CD4-positive, alpha-beta memory T cell (primary cell): Measurements from ENCODE around the gene RNFT2. TPM values are rescaled to one million over a fixed set of nuclear protein-coding genes. Genes with fewer than 3 reads are reported as not detected.

Experiments
- CTCF ChIA-PET: fragments of 350-600 bp; sonication (Branson Sonifier 250); formaldehyde crosslinking; loops from one replicate; lab custom pipeline; 2021; ENCODE audit warnings: inconsistent platforms; ENCODE audit not compliant: partially characterized antibody; lab: Charles Lee
- POLR2A ChIA-PET: fragments of 350-600 bp; sonication (Branson Sonifier 250); formaldehyde crosslinking; loops from one replicate; lab custom pipeline; 2021; ENCODE audit not compliant: partially characterized antibody; lab: Charles Lee
- DNase-seq, 5 donors: peaks; one replicate each; pipeline versions ENCODE4 v3.0.0 to v3.0.0-alpha.2; 2020 to 2022; ENCODE audit warnings: mixed read lengths in 1 of 5
- H3K27ac ChIP-seq: one replicate; pipeline ENCODE4 v1.7.0; 2013; ENCODE audit warnings: low read depth, low read length
- H3K27me3 ChIP-seq: 2 replicates; pipeline ENCODE4 v1.7.0; 2013; ENCODE audit warnings: mild to moderate bottlenecking, low read length, moderate library complexity; ENCODE audit not compliant: insufficient read depth
- H3K36me3 ChIP-seq: 2 replicates; pipeline ENCODE4 v1.7.0; 2013; ENCODE audit warnings: mild to moderate bottlenecking, low read length, moderate library complexity; ENCODE audit not compliant: insufficient read depth
- H3K4me1 ChIP-seq: 2 replicates; pipeline ENCODE4 v1.7.0; 2013; ENCODE audit warnings: mild to moderate bottlenecking, low read length, moderate library complexity; ENCODE audit not compliant: insufficient read depth
- H3K4me3 ChIP-seq, 2 donors: one replicate each; pipeline ENCODE4 v1.7.0; 2013; ENCODE audit warnings: low read length in 2 of 2, mild to moderate bottlenecking in 1 of 2
- H3K9me3 ChIP-seq, 2 donors: one replicate each; pipeline ENCODE4 v1.7.0; 2013; ENCODE audit warnings: low read length in 2 of 2, control low read depth in 1 of 2; ENCODE audit not compliant: control insufficient read depth in 1 of 2
- H3K27ac Mint-ChIP-seq, 7 donors: one replicate each; pipeline ENCODE4 v1.8.0; 2020 to 2021; ENCODE audit warnings: mixed read lengths in 7 of 7, mild to moderate bottlenecking in 6 of 7, inconsistent platforms in 3 of 7, moderate library complexity in 3 of 7
- H3K27me3 Mint-ChIP-seq, 2 donors: one replicate each; pipeline ENCODE4 v1.8.0; 2020 to 2021; ENCODE audit warnings: mixed read lengths in 2 of 2
- H3K36me3 Mint-ChIP-seq, 2 donors: one replicate each; pipeline ENCODE4 v1.8.0; 2020 to 2021; ENCODE audit warnings: mixed read lengths in 2 of 2, inconsistent platforms in 1 of 2, mild to moderate bottlenecking in 1 of 2
- H3K4me1 Mint-ChIP-seq, 4 donors: one replicate each; pipeline ENCODE4 v1.8.0; 2020 to 2021; ENCODE audit warnings: mixed read lengths in 4 of 4, mild to moderate bottlenecking in 1 of 4
- H3K4me3 Mint-ChIP-seq, 8 donors: one replicate each; pipeline ENCODE4 v1.8.0; 2020 to 2021; ENCODE audit warnings: mixed read lengths in 8 of 8, mild to moderate bottlenecking in 7 of 8, moderate library complexity in 6 of 8, inconsistent platforms in 3 of 8
- H3K9me3 Mint-ChIP-seq, 8 donors: one replicate each; pipeline ENCODE4 v1.8.0; 2020 to 2021; ENCODE audit warnings: mixed read lengths in 8 of 8, mild to moderate bottlenecking in 5 of 8, inconsistent platforms in 3 of 8, moderate library complexity in 1 of 8
- intact Hi-C: fragments of 100-400 bp; cut with micrococcal nuclease; formaldehyde crosslinking; loops from one replicate; pipeline ENCODE4 v1.15.1; 2023
- polyA plus RNA-seq, 2 donors: library from polyadenylated mRNA; unstranded; fragments of 300-500 nt; fragmentation: Illumina TruSeq; gene quantifications; one replicate each; pipeline ENCODE4 v1.2.3, GENCODE V29; 2021
- total RNA-seq, 2 experiments: library from RNA; stranded (reverse); gene quantifications; one replicate each; pipeline ENCODE4 v1.2.3, GENCODE V29; 2021

Gene RNFT2
- total and polyA plus RNA-seq, 4 experiments from 2014 or later: 0.88 to 5.9 (median 3.1) TPM

DNA sequence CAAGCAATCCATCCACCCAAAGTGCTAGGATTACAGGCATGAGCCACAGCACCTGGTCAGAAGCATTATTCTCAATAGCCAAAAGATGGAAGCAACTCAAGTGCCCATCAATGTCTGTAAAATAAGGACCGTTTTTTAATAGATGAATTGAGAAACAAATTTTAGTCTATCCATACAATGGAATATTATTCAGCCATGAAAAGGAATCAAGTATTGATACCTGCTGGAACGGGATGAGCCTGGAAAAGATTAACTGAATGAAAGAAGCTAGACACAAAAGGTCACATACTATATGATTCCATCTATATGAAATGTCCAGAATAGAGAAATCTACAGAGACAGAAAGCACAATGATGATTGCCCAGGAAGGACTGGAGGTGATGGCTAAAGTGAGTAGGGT lies 163.5 kb downstream of the RNFT2 start:
- H3K9me3 Mint-ChIP-seq: peaks cover 0 to 8% (median 0%) of the 10 kb centered on the region in 8 donors
- no peak overlapping the region for H3K27ac Mint-ChIP-seq
- no peaks in the 10 kb centered on the region for H3K4me1 Mint-ChIP-seq
- Histone ChIP-seq H3K27me3 (no peaks in the 10 kb centered on the region), H3K36me3 (no peaks in the 10 kb centered on the region), H3K9me3 (no peaks in the 10 kb centered on the region), H3K27ac (no peak overlapping the region), H3K4me3 (no peak overlapping the region), H3K4me1 (no peaks in the 10 kb centered on the region)
- intact Hi-C loops: no loop called here
- DNase-seq: no peak
- ChIA-PET CTCF (no interaction called here), POLR2A (no interaction called here)
- no peaks in the 10 kb centered on the region for H3K36me3 Mint-ChIP-seq
- peaks cover 14 to 18% of the 10 kb centered on the region in 2 donors for H3K27me3 Mint-ChIP-seq
- no peak overlapping the region for H3K4me3 Mint-ChIP-seq

Other genes with a start within 250 kb of the RNFT2 start
- 1 to 10 TPM; 1.7 to 2.9 TPM for gene MAP1LC3B2, start 178.9 kb upstream of the RNFT2 start, total RNA-seq
- 1 to 10 TPM; 4.4 to 6.8 TPM for gene MAP1LC3B2, start 178.9 kb upstream of the RNFT2 start, polyA plus RNA-seq
- 10 to 100 TPM; 26.5 to 28.1 TPM for gene SPRING1, start 246 bp upstream of the RNFT2 start, total RNA-seq
- gene SPRING1, start 246 bp upstream of the RNFT2 start, polyA plus RNA-seq: 10 to 100 TPM; 18.2 to 24.7 TPM
- gene HRK, start 143.1 kb downstream of the RNFT2 start, total RNA-seq: not detected
- under 1 TPM in 1 of 2 donors, not detected in 1; 0.06 TPM for gene HRK, start 143.1 kb downstream of the RNFT2 start, polyA plus RNA-seq
- gene FBXW8, start 172.6 kb downstream of the RNFT2 start, total RNA-seq: 10 to 100 TPM in 1 of 2 experiments, 1 to 10 TPM in 1; 9.3 to 10.2 TPM
- gene FBXW8, start 172.6 kb downstream of the RNFT2 start, polyA plus RNA-seq: 1 to 10 TPM; 2.3 to 4.6 TPM